SK-N-SH (cell line): ENCODE results near the gene CHST15. TPM values are rescaled to one million over a fixed set of nuclear protein-coding genes. Genes with fewer than 3 reads are reported as not detected.

Source experiments
- polyA plus RNA-seq, 3 experiments: library from polyadenylated mRNA; depleted of rRNA; stranded (reverse); fragments of >200 nt; gene quantifications; 2 replicates each; pipeline ENCODE4 v1.2.3, GENCODE V29; 2012

CHST15 gene
- polyA plus RNA-seq, 1 of the 3 experiments (the other 2 are of a cell fraction): 0.02 TPM

Other genes starting within 250 kb of the CHST15 start
- not detected in 2 replicates for gene CPXM2, start 201.8 kb downstream of the CHST15 start, polyA plus RNA-seq (2012; rRNA removed)